Measurements from ENCODE around the gene GDPD5.

DNA sequence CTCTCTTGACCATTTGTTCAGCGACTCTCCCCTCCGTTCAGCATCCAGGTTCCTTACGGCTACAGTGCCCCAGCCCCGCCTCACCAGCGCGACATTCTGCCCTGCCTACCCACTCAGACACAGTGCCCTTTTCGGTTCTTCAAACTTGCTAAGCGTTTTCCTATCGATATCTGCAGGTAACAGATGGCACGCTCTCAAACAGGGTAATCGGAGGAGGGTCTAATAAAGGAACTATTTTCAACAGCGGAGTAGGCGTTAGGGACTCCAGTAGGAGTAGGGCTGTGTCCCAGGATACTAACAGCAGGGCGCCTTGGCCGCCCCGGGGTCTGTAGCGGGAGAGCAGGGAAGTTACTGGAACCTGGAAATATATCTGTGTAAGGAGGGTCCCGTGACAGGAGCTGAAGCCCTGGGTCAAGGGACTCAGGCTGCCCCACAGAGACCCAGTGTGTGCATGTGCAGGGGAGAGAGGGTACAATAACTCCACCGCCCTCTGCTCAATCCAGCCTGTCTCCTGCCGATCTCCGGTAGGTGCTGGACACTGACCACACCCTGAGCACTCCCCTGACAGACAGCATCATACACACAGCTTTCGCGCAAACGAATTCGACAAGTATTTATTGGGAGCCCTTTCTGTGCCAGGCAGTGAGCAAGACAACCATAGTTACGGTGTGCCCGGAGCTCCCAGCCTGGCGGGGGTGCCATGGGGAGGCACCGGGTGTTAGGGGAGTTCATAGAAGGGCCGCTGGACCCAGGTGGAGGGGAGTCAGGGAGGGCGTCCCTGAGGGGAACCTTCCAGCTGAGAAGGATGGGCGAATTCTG is 94.8 kb downstream of the GDPD5 start:
- TF ChIP-seq ZC3H10 (CRISPR knock-in tag; IDR thresholded peaks at IDR 0.05) (no peak), BACH2 (CRISPR knock-in tag; IDR thresholded peaks at IDR 0.05; ENCODE audit: borderline replicate concordance) (no peak), OSR1 (CRISPR knock-in tag; IDR thresholded peaks at IDR 0.05) (no peak), RARB (CRISPR knock-in tag; IDR thresholded peaks at IDR 0.05) (no peak), ISL1 (CRISPR knock-in tag; IDR thresholded peaks at IDR 0.05) (no peak), ARNTL (CRISPR knock-in tag; IDR thresholded peaks at IDR 0.05; ENCODE audit: borderline replicate concordance, low read depth) (no peak)
- TF ChIP-seq, protein P1, sequence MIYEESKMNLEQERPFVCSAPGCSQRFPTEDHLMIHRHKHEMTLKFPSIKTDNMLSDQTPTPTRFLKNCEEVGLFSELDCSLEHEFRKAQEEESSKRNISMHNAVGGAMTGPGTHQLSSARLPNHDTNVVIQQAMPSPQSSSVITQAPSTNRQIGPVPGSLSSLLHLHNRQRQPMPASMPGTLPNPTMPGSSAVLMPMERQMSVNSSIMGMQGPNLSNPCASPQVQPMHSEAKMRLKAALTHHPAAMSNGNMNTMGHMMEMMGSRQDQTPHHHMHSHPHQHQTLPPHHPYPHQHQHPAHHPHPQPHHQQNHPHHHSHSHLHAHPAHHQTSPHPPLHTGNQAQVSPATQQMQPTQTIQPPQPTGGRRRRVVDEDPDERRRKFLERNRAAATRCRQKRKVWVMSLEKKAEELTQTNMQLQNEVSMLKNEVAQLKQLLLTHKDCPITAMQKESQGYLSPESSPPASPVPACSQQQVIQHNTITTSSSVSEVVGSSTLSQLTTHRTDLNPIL (CRISPR knock-in tag; IDR thresholded peaks at IDR 0.05; ENCODE audit: low read depth), result no peak
